PC-3 (cell line): Measurements from ENCODE around the gene DNAH10. TPM values are rescaled to one million over a fixed set of nuclear protein-coding genes. Genes with fewer than 3 reads are reported as not detected.

Experiments used
- ATAC-seq: fragments of 200-7000 bp; cut with Tn5 transposase; 2 replicates; pipeline ENCODE4 v1.9.1; 2020; ENCODE audit warnings: mild to moderate bottlenecking, moderate library complexity
- BruUV-seq: library from RNA; stranded (reverse); fragments of 400-500 nt; replicated peaks from 2 replicates; lab custom pipeline; 2021; lab: Mats Ljungman, UMichigan
- CTCF ChIA-PET: fragments of 300-600 bp; sonication (Branson Sonifier 250); formaldehyde crosslinking; loops from one replicate; lab custom pipeline; 2022; ENCODE audit warnings: antibody characterized with exemption; lab: Charles Lee
- POLR2A ChIA-PET: fragments of 300-600 bp; sonication (Branson Sonifier 250); formaldehyde crosslinking; loops from one replicate; lab custom pipeline; 2022; ENCODE audit warnings: antibody characterized with exemption; ENCODE audit not compliant: unreplicated experiment; lab: Charles Lee
- DNase-seq: peaks from one replicate; pipeline ENCODE4 v3.0.0-alpha.2; 2015
- H2AFZ ChIP-seq: fragments of 300-600 bp; sonication (generic); 2 replicates; pipeline ENCODE4 v1.6.0; 2016; ENCODE audit warnings: antibody characterized with exemption, low read length
- H3F3A ChIP-seq: fragments of 300-600 bp; sonication (generic); one replicate; pipeline ENCODE4 v1.6.0; 2017; ENCODE audit warnings: antibody characterized with exemption, low read length, control low read depth, mild to moderate bottlenecking; ENCODE audit not compliant: unreplicated experiment
- H3K27ac ChIP-seq: fragments of 300-600 bp; sonication (generic); 2 replicates; pipeline ENCODE4 v1.5.1; 2016; ENCODE audit warnings: mild to moderate bottlenecking, low read length
- H3K27me3 ChIP-seq: fragments of 300-600 bp; sonication (generic); 2 replicates; pipeline ENCODE4 v1.6.1; 2016; ENCODE audit warnings: low read length, mixed read lengths
- H3K36me3 ChIP-seq: fragments of 300-600 bp; sonication (generic); 2 replicates; pipeline ENCODE4 v1.6.1; 2016; ENCODE audit warnings: low read depth, mixed run types, low read length, mixed read lengths
- H3K4me1 ChIP-seq: fragments of 300-600 bp; sonication (generic); 2 replicates; pipeline ENCODE4 v1.5.1; 2016; ENCODE audit warnings: low read length; ENCODE audit not compliant: insufficient read depth
- H3K4me2 ChIP-seq: fragments of 300-600 bp; sonication (generic); 2 replicates; pipeline ENCODE4 v1.6.0; 2016; ENCODE audit warnings: low read length
- H3K4me3 ChIP-seq: fragments of 300-600 bp; sonication (generic); 2 replicates; pipeline ENCODE4 v1.5.1; 2016; ENCODE audit warnings: mild to moderate bottlenecking, low read length, mixed read lengths
- H3K79me2 ChIP-seq: fragments of 300-600 bp; sonication (generic); 2 replicates; pipeline ENCODE4 v1.6.1; 2017; ENCODE audit warnings: low read length, mixed read lengths
- H3K9ac ChIP-seq: fragments of 300-600 bp; sonication (generic); 2 replicates; pipeline ENCODE4 v1.6.0; 2016; ENCODE audit warnings: mild to moderate bottlenecking, low read length
- H3K9me2 ChIP-seq: fragments of 300-600 bp; sonication (generic); replicated peaks from 2 replicates; pipeline ENCODE4 v1.6.1; 2016; ENCODE audit warnings: mixed run types, low read length, mixed read lengths
- H3K9me3 ChIP-seq: fragments of 300-600 bp; sonication (generic); 2 replicates; pipeline ENCODE4 v1.6.1; 2016; ENCODE audit warnings: low read length, mixed read lengths
- H4K20me1 ChIP-seq: fragments of 300-600 bp; sonication (generic); 2 replicates; pipeline ENCODE4 v1.6.1; 2016; ENCODE audit warnings: low read length, mixed read lengths
- CTCF ChIP-seq: fragments of 300-600 bp; sonication (generic); conservative IDR thresholded peaks from 2 replicates; pipeline ENCODE4 v1.5.1; 2017; ENCODE audit warnings: antibody characterized with exemption, low read depth, mild to moderate bottlenecking, low read length
- EZH2 ChIP-seq: fragments of 300-600 bp; sonication (generic); IDR thresholded peaks from one replicate; pipeline ENCODE4 v1.6.1; 2017; ENCODE audit warnings: antibody characterized with exemption, mild to moderate bottlenecking, low read length; ENCODE audit not compliant: unreplicated experiment
- EZH2phosphoT487 ChIP-seq: fragments of 300-600 bp; sonication (generic); IDR thresholded peaks from 2 replicates; pipeline ENCODE4 v1.6.1; 2018; ENCODE audit warnings: mild to moderate bottlenecking, antibody characterized with exemption, low read length, borderline replicate concordance
- intact Hi-C: fragments of 100-400 bp; cut with micrococcal nuclease; formaldehyde crosslinking; loops from 2 replicates; pipeline ENCODE4 v1.9.0; 2023
- total RNA-seq: library from RNA; depleted of rRNA; stranded (reverse); fragments of >200 nt; gene quantifications from 2 replicates; pipeline ENCODE4 v1.2.3, GENCODE V29; 2014

DNAH10 gene
- total RNA-seq, 1 experiment from 2014 or later: 0.15 TPM

GRCh38 chr12:123843912-123844748 is 82.0 kb downstream of the DNAH10 start:
- H2AFZ ChIP-seq: no peak overlapping the region
- no peak for DNase-seq
- no peaks in the 10 kb centered on the region for H3F3A ChIP-seq
- H3K4me3 ChIP-seq: no peak overlapping the region
- no peak overlapping the region for H3K4me2 ChIP-seq
- no peak for ATAC-seq
- 0 out of 2 replicates have a peak, but pooled peaks cover 3% of the 10 kb centered on the region for H3K27me3 ChIP-seq
- no TSS peak for BruUV-seq
- H3K9ac ChIP-seq: no peak overlapping the region
- H3K36me3 ChIP-seq: no peaks in the 10 kb centered on the region; the same call in 1 of the 2 replicates
- no peaks in the 10 kb centered on the region for H3K9me2 ChIP-seq
- H3K79me2 ChIP-seq: no peaks in the 10 kb centered on the region
- no peak overlapping the region for H3K27ac ChIP-seq
- H3K4me1 ChIP-seq: no peaks in the 10 kb centered on the region
- intact Hi-C loops: no loop called here
- H3K9me3 ChIP-seq: no peaks in the 10 kb centered on the region
- ChIA-PET POLR2A (no interaction called here), CTCF (interaction anchor here (0.6 kb wide), 1 partner anchor 40 kb away, joined by 3 read pairs; no protein-coding TSS in a partner anchor)
- H4K20me1 ChIP-seq: no peaks in the 10 kb centered on the region
- TF ChIP-seq CTCF: no peak
- no peak for TF ChIP-seq EZH2
- no peak for TF ChIP-seq EZH2phosphoT487

GRCh38 chr12:123845881-123846280 is 83.8 kb downstream of the DNAH10 start:
- TF ChIP-seq EZH2phosphoT487: no peak
- TF ChIP-seq CTCF: no peak
- no peak for TF ChIP-seq EZH2
- CTCF ChIA-PET: no interaction called here
- Histone ChIP-seq H3K9me2 (no peaks in the 10 kb centered on the region), H3K36me3 (no peaks in the 10 kb centered on the region; the same call in 1 of the 2 replicates), H3K9me3 (no peaks in the 10 kb centered on the region), H3K27me3 (peaks cover 9% of the 10 kb centered on the region; the same call in 1 of the 2 replicates), H3K79me2 (no peaks in the 10 kb centered on the region), H3K4me3 (no peak overlapping the region), H3K27ac (no peak overlapping the region), H3K9ac (no peak overlapping the region), H3K4me1 (no peaks in the 10 kb centered on the region), H3F3A (no peaks in the 10 kb centered on the region), H2AFZ (no peak overlapping the region), H3K4me2 (no peak overlapping the region), H4K20me1 (no peaks in the 10 kb centered on the region)
- no TSS peak for BruUV-seq
- ATAC-seq (no peak), DNase-seq (no peak)
- intact Hi-C loops: no loop called here
- POLR2A ChIA-PET: no interaction called here

DNA sequence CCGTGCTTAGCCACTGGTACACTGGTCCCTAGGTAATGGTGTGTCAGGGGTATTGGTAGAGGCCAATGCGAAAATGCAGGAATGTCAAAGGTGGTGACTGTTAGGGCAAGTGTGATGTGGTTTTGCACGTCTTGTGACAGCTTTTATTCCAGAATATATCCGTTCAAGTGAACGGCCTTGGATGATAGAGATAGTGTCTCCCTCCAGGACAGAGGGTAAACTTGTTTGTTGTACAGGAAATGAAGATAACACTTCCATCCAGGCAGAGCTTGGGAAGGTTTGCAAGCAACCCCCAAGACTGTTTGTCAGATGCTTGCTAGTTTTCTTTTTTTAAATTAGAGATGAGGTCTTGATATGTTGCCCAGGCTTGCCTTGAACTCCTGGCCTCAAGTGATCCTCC is 84.2 kb downstream of the DNAH10 start:
- no peak overlapping the region for H2AFZ ChIP-seq
- intact Hi-C loops: no loop called here
- ATAC-seq (no peak), DNase-seq (no peak)
- no peak overlapping the region for H3K27ac ChIP-seq
- CTCF ChIA-PET: no interaction called here
- H3K4me3 ChIP-seq: no peak overlapping the region
- no peaks in the 10 kb centered on the region for H3K79me2 ChIP-seq
- no peaks in the 10 kb centered on the region for H3K9me3 ChIP-seq
- no peak overlapping the region for H3K4me2 ChIP-seq
- no peaks in the 10 kb centered on the region for H3K9me2 ChIP-seq
- POLR2A ChIA-PET: no interaction called here
- no peaks in the 10 kb centered on the region for H4K20me1 ChIP-seq
- H3K27me3 ChIP-seq: peaks cover 14% of the 10 kb centered on the region
- TF ChIP-seq CTCF (no peak), EZH2phosphoT487 (no peak), EZH2 (no peak)
- H3K4me1 ChIP-seq: no peaks in the 10 kb centered on the region
- BruUV-seq: no TSS peak
- H3F3A ChIP-seq: no peaks in the 10 kb centered on the region
- no peak overlapping the region for H3K9ac ChIP-seq
- no peaks in the 10 kb centered on the region; the same call in 1 of the 2 replicates for H3K36me3 ChIP-seq
